NCI-H460 (cell line): ENCODE results near the gene SNX21. TPM values are rescaled to one million over a fixed set of nuclear protein-coding genes. Genes with fewer than 3 reads are reported as not detected.
"Not testable (repeated sequence)": the region's sequence is repeated elsewhere in the genome, so short reads cannot be mapped to it uniquely, and the experiment has no call there.

Experiments
- DNase-seq: peaks from one replicate; pipeline ENCODE4 v3.0.0-alpha.2; 2016; ENCODE audit warnings: low read depth; ENCODE audit errors: extremely low read depth
- total RNA-seq: library from RNA; depleted of rRNA; stranded (reverse); fragments of >200 nt; shearing (Covaris generic); gene quantifications from 2 replicates; pipeline ENCODE4 v1.2.3, GENCODE V29; 2014

SNX21 gene
- total RNA-seq, 1 experiment from 2014 or later: 13.3 TPM

DNA sequence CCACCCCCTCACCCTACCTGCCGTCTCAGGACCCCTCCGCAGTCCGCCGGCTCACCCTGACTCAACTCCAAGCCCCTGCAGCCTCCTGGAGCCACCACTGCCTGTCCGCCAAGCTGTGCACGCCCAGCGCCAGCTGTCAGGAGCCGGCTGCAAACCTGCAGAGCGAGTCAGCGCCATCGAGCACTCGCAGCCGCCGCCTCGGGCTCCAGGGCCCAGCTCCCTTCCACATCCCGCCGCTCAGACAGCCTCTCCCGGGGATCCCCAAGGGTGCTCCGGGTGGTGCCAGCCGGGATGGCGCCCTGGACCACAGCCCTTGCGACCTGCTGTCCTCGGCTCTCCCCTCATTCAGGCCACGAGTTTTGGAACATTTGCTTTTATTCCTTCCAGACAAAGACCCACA, 10.7 kb upstream of the SNX21 start:
- no peak for DNase-seq

DNA sequence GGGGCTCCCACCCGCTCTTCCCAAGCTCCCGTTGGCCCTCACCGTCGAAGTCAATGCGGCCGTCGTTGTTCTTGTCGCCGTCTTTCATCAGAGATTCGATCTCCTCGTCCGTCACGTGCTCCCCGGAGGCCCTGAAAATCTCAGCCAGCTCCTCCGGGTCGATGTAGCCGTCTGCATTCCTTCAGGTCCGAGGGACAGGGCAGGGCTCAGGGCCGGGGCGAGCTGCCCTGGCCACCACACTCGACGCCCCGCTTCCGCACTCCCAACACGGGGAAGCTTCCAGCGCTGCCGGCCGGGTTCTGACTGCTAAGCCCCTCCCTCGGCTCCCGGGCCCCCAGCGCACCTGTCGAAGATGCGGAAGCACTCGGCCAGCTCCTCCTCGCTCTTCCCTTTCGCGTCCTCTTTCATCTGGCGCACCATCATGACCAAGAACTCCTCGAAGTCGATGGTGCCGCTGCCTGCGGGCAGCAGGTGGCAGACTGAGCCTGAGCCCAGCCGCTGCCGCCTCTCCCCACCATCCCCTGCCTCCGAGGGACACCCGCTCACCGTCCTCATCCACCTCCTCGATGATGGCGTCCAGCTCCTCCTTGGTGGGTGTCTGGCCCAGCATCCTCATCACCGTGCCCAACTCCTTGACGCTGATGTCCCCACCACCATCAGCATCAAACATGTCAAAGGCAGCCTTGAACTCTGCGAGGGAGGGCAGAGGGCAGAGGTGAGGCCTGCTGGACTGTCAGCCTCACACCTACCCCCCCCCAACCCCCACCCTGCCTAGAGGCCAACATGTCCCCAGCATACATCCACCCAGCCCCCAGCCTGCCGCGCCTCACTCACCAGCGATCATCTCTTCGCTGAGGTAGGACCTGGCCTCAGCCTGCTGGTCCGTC, 9.4 kb upstream of the SNX21 start:
- DNase-seq: no peak

DNA sequence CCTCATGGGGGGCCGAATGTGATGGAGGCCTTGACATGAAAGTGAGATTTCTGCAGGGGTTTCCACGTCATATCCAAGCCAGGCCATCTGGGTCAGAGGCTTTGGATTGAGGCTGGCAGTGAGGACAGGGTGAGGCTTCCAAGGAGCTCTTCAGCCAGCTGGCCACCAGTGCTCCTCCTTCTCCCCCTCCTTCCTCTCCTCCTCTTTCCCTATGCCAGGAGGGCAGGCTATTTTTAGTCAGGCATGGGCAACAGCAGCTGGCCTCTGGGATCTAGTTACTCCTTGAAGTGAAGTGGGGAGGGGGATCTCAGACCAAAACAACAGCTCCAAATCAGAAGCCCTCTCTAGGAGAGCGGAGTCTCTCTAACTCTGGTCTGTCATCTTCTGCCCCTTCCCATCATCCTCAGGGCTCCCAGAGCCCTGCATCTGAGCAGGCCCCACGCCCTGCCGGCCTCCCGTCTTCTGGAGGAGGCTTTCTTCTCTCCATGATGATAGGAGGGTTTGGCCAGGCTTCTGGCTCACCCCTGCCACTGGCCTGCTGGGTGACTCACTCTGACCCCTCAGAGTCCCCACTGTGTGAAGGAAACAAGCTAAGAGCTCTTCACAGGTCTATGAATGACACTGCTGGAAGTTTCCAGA, 7.1 kb upstream of the SNX21 start:
- no peak for DNase-seq

DNA sequence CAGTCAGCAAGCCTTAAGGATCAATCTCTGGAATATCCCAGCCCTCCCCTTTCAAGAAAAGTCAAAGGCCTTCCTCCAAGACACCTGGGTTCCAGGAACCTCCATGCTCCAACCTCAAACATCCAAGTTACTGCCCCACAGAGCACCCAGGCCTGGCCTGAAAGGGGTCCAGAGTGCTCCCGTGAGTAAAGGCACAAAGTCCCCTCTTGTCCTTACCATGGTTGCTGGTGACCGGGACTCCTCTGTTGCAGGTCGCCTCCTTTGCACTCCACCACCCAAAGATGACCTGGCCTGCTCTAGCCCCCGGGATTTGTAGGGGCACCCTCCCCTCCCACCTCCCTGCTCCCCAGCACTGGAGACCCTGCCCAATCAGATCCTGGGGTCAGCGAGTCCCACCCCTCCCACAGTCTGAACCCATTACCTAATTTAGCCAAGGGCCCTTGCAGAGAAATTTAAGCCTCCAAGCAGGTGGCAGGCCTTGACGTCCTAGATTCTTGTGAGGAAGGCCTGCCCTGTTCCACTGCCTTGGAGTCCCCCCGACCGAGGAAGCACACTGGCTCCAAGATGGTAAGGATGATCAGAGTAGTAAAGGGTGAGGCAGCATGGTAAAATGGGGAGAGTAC, 6.5 kb upstream of the SNX21 start, which contains the start of gene TNNC2:
Gene TNNC2, minus strand, starts transcription at position 283 of the 623 bp plus-strand sequence. Its CDS starts 64 bp downstream, at position 219.
- DNase-seq: no peak

DNA sequence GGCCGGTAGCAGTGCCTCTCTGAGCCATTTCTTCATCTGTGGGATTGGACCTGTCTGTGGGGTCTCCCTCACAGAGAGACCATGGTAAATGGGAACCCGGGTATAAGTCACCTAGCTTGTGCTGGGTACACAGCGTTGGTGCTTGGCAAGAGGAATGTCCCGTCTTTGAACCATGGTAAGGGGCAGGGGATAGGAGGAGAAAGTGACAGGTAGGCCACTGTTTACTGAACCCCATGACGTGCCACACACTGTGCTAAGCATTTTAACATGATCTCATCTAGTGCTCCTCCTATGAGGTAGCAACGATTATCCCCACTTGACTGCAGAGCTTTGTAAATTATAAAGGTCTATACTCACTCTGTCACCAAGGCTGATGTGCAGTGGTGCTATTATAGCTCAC, 5.9 kb upstream of the SNX21 start:
- DNase-seq: no peak

DNA sequence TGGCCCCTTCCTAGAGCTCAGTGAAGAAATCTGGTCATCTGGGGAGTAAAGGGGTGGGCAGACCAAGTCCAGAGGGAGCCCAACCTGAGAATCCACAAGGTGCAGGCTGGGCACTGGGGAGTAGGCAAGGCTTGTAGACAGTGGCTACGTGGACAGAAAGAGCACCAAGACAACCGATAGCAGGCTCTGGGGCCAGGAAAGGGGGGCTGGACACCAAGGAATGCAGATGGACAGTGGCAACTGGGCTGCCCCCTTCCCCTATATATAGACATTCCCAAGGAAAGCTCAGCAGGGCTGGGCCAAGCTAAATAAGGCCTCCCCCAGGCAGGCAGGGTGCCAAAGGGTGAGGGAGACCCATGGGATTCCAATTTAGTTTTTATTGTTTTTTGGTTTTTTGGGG, 5.0 kb upstream of the SNX21 start:
- DNase-seq: no peak

DNA sequence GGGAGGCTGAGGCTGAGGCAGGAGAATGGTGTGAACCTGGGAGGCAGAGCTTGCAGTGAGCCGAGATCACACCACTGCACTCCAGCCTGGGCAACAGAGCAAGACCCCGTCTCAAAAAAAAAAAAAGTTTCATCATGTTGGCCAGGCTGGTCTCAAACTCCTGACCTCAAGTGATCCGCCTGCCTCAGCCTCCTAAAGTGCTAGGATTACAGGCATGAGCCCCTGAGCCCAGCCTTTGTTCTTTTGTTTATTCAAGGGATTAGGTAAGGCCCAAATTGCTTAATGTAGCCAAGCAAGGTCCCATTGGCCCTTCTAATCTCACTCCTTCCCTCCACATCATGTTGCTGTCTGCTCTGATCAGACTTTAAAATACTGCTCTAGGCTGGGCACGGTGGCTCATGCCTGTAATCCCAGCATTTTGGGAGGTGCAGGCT, 3.9 kb upstream of the SNX21 start:
- not testable (repeated sequence) for DNase-seq

DNA sequence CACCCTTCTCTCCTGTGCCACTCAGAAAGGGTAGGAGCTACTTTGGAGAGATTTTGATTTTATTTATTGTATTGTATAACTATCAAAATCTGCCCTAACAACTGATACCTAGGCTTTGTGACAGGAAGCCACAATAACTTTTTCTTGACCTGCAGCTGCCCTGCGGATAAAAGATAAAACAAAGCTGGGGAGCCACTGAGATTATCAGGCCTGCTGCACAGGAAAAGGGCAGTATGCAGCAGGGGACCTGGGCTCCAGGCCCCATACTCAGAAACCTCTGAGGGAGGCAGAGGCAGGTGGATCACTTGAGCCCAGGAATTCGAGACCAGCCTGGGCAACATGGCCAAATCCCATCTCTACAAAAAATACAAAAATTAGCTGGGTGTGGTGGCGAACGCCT, 980 bp upstream of the SNX21 start:
- no peak for DNase-seq

DNA sequence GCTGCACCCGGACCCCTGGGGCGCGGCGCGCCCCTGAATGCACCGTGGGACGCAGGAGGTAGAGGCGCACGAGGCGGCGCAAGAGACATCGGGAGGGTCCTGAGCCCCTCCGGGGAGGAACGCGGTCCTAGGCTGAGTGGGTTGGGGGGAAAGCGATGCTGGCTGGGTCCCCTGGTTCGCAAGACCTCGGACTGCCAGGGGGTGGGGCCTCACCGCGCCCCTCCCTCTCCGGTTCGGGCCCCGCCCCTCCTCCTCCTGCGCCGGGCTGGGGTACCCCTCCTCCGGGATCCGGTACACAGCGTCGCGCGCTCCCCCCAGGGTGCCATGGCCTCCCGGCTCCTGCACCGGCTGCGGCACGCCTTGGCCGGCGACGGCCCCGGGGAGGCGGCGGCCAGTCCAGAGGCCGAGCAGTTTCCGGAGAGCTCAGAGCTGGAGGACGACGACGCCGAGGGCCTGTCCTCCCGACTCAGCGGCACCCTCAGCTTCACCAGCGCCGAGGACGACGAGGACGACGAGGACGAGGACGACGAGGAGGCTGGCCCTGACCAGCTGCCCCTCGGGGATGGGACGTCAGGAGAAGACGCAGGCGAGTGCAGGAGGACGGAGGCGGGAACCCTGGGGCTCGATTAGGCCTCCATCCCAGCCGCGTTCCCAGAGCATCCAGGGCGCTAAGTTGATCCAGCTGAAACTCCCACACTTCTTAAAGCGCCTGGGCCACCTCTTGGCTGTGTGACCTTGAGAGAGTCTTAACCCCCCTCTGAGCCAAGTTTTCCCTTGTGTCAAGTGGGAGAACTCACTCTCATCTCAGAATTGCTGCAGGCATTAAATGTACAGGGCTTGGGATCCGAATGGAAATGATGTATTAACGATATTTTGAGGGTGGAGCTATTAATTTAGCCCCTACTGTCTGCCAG, 541 bp downstream of the SNX21 start:
- DNase-seq: peak; percentile 47

DNA sequence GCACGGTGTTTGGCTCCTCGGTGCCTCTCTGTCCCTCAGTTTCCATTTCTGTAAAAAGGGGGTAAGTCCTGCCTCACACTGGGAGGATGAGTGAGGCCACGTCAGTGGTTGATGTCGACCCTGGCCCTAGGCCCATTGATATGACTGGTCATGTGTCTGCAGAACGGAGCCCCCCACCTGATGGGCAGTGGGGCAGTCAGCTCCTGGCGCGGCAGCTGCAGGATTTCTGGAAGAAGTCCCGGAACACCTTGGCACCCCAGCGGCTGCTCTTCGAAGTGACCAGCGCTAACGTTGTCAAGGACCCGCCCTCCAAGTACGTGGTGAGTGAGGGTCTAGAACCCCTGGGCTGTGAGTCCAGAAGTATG, 1.2 kb downstream of the SNX21 start:
- no peak for DNase-seq

DNA sequence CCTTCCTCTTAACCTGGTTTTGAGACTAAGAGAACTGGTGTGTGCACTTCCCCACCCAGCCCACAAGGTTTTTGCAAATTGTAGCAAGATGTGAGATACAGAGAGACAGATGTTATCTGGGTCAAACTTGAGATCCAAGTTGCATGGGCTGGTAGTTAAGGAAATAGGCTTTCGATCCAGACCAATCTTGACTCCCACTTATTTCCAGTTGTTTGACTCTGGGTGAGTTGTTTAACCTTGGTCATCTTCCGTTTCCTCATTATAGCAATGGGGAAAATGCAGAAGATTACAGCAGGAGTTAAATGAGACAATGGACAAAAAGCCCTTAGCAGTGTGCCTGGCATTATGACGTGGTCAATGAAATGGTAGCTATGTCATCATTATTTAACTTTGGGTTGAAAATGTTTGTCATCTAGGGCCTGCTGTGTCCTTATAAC, 1.7 kb downstream of the SNX21 start:
- DNase-seq: no peak

DNA sequence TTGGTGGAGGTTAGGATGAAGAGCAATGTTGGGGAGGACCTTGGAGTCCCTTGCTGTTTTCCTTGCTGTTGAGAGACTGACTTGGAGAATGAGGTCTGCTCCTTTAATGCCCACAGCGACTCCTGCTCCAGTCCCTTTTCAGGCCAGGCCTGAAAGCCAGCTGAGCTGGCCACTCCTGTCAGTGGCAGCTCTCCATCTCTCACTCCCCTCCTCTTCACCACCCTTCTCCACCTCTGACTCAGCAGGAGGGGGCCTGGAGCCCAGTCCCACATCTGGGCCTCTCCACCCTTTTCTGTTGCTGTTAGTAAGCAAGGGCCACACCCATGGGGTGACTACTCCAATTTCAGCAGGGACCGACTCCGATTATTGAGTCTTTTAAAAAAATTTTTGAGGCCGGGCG, 2.2 kb downstream of the SNX21 start:
- DNase-seq: no peak

DNA sequence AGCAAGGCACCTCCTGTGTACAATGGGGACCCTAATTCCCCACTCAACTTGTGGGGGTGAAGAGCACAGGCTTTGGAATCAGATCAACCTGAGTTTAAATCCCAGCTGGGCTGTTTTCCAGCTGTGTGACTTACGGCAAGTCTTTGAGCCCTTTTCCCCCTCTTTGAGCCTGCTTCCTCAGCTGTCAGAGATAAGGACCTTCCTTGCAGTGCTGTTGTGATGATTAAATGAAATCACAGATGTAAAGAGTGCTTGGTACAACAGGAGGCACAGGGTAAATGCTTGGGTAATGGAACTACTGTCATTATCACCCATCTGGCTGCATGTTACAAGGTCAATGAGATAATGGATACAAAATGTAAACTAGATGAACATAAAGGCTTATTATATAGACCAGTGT, 3.2 kb downstream of the SNX21 start:
- no peak for DNase-seq

DNA sequence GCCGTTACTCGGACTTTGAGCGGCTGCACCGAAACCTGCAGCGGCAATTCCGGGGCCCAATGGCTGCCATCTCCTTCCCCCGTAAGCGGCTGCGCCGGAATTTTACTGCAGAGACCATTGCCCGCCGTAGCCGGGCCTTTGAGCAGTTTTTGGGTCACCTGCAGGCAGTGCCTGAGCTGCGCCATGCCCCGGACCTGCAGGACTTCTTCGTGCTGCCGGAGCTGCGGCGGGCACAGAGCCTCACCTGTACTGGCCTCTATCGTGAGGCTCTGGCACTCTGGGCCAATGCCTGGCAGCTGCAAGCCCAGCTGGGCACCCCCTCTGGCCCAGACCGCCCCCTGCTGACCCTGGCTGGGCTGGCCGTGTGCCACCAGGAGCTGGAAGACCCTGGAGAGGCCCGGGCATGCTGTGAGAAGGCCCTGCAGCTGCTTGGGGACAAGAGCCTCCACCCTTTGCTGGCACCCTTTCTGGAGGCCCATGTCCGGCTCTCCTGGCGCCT, 7.2 kb downstream of the SNX21 start:
- no peak for DNase-seq

DNA sequence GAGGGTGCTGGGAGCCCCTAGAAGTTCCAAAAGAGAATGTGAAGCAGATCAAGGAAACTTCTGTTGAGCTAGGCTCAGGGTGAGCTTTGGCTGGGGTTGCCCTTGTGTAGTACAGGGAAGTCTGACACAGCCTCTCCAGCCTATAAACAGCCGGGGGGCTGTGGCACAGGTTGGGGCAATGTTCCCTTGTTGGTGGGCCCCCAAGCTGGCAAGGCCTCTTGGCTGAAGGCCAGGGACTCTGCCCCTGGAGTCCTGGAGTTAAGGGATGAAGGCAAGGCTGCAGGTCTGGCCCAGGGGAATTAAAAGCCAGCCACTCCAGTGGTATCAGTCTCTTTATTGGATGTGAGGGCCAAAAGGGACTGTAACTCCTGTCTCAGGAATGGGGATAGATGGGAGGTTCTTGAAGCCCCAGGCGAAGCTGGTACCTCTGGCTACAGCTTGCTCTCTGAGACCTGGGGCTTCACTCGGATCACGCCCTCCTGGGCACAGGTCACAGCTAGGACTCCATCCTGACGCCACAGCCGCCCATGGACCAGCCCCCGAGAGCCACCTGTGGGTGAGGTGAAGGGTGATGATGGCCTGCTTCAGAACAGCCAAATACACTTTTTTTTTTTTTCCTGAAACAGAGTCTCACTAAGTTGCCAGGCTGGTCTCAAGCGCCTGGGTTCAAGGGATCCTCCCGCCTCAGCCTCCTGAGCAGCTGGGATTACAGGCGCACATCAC, 8.0 kb downstream of the SNX21 start:
- no peak for DNase-seq

DNA sequence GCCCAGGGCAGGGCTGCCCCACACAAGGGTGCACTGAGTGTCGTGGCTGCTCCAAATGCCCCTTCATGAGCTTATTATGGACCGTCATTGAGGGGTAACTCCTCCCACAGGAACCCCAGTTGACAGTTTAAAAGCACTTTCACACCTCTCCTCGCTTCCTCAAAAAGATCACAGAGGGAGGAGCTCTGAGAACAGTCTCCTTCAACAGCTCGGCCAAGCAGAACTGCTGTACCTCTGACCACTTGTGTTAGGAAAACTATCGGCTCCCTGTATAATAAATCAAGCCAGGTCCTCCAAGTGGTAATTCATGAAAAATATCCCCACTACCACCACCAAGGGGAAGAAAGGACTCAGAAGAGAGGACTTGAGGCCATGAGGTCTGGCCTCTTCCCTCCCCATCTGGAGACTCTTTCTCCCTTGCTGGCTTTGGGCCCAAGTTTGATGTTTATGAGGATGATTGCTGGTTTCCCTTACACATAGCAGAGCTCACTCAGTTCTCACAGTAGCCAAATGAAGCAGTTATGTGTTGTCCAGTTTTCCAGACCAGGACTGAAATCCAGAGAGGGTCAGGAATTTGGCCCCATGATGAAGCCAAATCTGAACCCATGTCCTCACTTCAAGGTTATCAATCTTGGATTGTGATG, 8.7 kb downstream of the SNX21 start:
- DNase-seq: no peak

DNA sequence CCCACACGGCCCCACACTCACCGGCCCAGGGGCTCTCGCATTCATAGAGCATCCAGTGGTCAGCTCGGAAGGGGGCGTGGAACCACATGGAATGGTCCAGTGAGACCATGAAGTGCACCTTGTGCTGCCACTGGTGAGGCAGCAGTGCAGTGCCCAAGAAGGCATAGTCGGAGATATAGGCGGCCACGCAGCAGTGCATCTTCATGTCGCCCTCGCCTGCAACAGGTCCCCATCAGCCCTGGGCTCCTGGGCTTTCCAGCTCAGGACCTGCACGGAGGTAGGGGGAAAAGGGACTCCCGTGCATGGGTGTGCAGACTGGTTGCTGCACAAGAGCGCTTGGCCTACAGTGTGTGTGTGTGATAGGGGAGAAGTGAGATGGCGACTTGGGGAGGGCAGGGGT, 9.9 kb downstream of the SNX21 start:
- no peak for DNase-seq

DNA sequence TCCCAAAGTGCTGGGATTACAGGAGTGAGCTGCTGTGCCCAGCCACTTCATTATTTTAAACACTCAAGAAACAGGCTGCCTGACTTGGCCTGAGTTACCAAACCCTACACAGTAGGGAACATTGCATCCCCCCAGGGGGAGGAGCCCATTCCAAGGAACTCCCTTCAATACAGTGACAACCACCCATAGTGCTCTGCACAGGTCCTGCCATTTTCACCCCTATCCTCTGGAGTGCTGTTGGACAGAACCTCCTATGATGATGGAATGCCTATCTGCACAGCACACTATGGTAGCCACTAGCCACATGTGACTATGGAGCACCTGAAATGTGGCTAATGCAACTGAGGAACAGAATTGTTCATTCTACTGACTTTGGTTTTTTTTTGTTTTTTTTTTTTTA, 11.9 kb downstream of the SNX21 start:
- no peak for DNase-seq

DNA sequence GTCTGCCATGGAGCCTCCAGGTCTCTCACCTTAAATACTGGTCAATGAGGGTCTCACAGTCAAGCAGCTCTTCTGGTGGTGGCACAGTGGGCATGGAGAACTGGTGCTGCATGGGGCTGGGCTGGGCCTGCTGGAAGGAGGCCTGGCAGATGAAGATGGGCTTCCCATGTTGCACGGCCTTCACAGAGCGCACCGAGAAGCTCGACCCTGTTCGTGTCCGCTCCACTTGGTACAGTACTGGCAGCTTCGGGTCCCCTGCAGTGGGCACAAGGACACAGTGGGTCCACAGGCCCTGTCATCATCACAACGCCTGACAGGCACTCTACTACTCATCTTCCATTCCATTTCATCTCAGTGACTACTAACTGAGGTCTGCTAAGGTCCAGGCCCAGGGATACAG, 14.8 kb downstream of the SNX21 start:
- no peak for DNase-seq
